Renal cortex interstitium (tissue), 15 donors: ENCODE measurements around the gene TMCO2. TPM values are rescaled to one million over a fixed set of nuclear protein-coding genes. Genes with fewer than 3 reads are reported as not detected.
"Not testable (repeated sequence)": the region's sequence is repeated elsewhere in the genome, so short reads cannot be mapped to it uniquely, and the experiment has no call there.

ENCODE experiments used
- DNase-seq, 11 donors: peaks; one replicate each; pipeline ENCODE4 v3.0.0-alpha.2; 2013; ENCODE audit warnings: low read depth in 9 of 11, low spot score in 4 of 11; ENCODE audit errors: extremely low read depth in 1 of 11
- long read RNA-seq, 16 experiments: transcript quantifications; one replicate each; lab custom pipeline, GENCODE V29; 2026
- polyA plus RNA-seq, 3 donors: library from polyadenylated mRNA; unstranded; fragments of 120-200 nt; gene quantifications; one replicate each; pipeline ENCODE4 v1.2.1, GENCODE V29; 2013; ENCODE audit not compliant: insufficient read length in 3 of 3

The TMCO2 gene
- not detected for polyA plus RNA-seq
- long read RNA-seq, donor 1: 0 reads
- long read RNA-seq, donor 2: 0 reads
- long read RNA-seq, donor 3: 0 reads
- long read RNA-seq, donor 4: 0 reads
- long read RNA-seq, donor 5: 0 reads
- long read RNA-seq, donor 6: 0 reads
- long read RNA-seq, donor 7: 0 reads
- long read RNA-seq, donor 8: 0 reads
- long read RNA-seq, donor 9: 0 reads
- long read RNA-seq, donor 10: 0 reads
- long read RNA-seq, donor 11: 0 reads
- long read RNA-seq, donor 12: 0 reads
- long read RNA-seq, donor 13: 0 reads
- long read RNA-seq, donor 14: 0 reads
- long read RNA-seq, donor 15: 0 reads
- long read RNA-seq, donor 16: 0 reads

DNA sequence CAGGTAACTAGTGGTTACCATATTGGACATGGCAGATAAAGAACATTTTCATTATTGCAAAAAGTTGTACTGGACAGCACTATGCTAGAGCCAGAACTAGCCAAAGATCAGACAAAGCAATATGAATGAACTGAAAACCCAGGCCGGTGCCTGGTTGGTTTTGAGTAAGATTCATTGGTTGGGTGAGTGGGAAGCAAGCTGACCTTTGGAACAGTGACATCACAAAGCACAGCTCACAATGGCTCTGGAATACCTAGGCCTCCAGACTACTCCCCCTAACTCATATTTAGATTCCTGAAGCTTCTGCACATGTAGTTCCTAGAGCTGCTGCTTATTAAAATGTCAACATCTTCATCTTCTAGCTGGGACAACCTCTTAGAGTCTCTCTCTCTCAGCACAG is at the start of gene TMCO2:
TMCO2 (plus strand) TSS at position 283 of the 400 bp plus-strand sequence; CDS start at position 340, 57 bp downstream.
- peak in 1 of 11 donors; percentile 15 for DNase-seq

DNA sequence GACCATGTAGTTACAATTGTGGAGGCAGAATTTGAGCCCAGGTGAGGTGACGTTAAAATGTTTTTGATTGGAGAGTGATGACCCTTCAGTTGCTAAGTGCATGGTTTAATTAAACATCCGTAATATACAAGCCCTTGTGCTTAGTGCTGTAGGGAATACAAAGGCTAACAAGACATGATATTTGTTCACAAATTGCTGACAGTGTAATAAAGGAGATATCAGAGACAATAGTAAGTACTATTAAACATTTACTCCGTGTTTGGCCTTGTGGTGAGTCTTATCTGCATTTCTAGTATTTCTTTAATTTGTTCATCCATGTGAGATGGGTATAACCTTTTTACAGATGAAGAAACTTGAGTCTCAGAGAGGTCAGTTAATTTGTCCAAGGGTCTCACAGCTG is 48.6 kb upstream of the TMCO2 start:
- no peak for DNase-seq

DNA sequence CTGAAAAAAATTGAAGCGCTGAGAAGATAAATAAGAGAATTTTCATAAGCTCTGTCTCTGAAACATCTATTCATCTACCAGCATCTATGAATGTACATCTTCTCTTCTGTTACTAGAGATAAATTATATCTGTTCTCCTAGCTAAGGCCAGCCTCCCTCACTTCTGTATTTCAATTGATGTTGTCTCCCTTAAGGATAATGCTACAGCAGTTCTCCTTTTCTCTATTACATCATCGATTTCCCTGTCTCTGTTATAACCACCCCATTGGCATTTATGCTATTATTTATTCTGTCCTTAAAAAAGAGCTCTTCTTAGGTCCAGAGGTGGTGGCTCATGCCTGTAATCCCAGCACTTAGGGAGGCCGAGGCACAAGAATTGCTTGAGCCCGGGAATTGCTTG is 42.9 kb upstream of the TMCO2 start:
- no peak for DNase-seq

DNA sequence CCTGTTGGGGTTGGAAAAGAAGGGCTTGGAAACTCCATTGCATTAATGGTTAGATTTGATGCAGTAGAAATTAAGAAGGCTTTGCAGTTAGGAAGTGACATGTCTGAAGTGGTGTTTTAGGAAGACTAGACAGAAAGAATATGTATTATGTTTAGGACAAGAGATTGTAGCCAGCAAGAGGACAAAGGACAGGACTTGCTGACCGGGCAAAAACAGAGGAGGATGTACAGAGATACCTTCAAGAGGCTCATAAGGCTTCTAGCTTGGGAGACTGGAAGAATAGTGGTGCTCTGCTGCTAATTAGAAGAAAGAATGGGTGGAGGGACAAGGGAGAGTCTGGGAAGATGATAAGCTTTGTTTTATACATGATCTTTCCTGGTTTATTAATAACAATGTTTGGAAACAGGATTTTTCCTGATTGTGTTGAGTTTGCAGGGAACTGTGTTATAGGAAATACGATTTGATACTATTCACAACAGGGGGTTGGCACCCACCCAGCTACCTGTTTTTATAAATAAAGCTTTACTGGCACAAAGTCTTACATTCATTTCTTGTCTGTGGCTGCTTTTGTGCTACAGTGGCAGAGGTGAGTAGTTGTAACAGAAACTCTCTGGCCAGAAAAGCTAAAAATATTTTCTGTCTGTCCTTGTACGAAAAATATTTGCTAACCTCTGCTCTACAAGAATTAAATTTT is 37.1 kb upstream of the TMCO2 start:
- no peak for DNase-seq

DNA sequence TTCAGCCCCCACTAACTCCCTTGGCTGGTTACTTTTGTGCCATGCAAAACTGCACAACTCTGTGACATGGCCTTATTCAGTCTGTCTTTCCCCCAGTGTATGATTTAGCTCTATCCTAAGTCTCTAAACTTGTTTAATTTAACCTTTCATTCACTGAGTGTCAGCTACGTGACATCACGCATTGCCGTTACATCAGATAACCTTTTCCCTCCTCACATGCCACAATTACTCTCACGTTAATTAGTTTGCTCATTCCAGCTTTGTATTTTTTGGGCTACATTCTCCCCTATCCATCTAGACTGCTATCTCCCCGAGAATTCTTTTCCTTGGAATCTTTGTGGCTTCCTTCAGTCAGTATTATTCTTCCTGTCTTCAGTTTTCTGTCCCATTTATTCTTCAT is 29.4 kb upstream of the TMCO2 start:
- no peak for DNase-seq

DNA sequence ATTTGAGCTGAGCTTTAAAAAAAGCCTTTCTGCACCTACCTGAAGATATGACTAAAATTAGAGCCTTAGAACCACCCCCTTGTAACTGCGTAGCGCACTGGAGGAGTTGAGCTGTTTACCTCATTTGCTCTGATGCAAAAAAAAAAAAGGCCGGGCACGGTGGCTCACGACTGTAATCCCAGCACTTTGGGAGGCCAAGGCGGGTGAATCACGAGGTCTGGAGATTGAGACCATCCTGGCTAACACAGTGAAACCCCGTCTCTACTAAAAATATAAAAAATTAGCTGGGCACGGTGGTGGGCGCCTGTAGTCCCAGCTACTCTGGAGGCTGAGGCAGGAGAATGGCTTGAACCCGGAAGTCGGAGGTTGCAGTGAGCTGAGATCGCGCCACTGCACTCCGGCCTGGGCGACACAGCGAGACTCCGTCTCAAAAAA is 26.2 kb upstream of the TMCO2 start:
- not testable (repeated sequence) for DNase-seq

DNA sequence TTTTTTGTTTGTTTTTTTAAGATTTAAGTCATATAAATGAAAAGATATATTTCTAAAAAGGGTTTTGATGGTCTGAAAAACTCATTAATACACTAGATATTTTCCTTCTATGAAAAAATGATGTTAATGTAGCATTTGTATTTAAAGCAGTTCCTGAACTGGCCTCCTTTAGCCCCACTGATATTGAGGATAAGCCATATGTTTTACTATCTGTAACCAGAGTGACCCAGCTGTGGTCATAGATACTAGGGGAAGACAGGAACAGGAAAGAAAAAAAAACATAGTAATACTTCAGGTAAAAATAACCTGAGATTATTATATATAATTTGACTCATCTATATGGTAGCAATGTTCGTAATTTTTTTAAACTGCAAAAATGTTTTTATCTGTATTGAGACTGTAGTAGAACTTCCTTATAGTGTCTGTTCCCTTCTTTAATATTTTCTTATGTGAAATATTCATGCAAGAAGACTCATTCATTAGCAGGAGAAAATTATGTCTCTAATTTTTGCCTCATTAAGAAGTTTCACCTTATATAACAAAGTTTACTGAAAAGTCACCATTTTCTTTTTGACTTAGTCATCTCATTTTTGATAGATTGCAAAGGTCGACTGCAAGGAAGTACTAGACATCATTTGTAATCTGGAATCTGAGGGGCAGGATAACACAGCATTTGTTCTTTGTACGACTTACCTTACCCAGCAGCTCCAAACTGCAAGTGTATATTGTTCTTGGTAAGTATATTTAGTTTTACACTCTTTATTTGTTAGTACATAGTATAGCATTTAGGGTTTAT is 25.6 kb upstream of the TMCO2 start:
- no peak for DNase-seq

DNA sequence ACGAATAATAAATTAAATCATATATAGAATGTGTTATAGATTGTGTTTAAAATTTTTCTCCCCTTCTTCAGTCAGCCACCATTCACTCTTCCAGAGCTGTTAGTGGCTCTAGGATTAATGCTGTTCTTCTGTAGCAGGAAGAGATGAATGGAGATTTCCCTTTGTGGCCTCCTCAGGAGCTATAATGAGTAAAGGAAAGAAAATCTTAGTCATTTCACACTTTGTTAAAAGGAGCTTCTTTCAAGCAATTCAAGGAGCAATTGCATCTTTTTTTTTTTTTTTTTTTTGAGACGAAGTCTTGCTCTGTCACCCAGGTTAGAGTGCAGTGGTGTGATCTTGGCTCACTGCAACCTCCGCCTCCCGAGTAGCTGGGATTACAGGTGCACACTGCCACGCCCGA is 23.7 kb upstream of the TMCO2 start:
- no peak for DNase-seq

- DNase-seq: no peak
Observed at GRCh38 chr1:40226192-40226591, 21.5 kb upstream of the TMCO2 start.

GRCh38 chr1:40232444-40232843 is 15.3 kb upstream of the TMCO2 start:
- no peak for DNase-seq

DNA sequence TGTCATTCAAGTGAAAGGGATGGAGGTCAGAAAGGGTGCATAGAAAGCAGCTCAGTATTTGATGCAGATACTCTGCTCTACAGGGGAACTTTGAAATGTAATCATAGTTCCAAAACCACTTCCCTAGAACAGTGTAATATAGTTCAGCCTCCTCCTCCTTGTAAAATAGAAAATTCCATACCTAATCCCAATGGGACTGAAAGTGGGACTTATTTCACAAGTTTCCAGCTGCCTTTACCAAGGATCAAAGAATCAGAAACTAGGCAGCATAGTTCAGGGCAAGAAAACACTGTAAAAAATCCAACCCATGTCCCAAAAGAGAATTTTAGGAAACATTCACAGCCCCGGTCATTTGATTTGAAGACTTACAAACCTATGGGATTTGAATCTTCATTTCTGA is 8.1 kb upstream of the TMCO2 start:
- DNase-seq: no peak

GRCh38 chr1:40240390-40240789 is 7.3 kb upstream of the TMCO2 start:
- DNase-seq: no peak

DNA sequence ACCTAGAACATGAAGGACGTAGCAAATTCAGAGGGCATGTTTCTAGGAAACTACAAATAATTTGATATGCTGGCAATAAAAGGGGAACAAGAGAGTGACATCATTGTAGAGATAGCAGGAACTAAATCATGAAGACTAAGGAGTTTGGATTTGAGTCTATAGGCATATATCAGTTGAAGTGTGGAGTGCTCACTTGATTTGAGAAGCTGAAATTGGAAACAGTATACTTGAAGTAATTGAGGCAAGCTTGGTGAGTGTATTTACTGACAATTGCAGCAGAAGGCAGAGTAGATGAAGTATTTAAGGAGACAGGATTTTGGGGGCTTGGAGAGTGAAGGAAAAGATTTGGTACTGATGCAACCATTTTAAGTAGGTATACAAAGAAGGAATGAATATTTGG is 6.4 kb upstream of the TMCO2 start:
- no peak for DNase-seq

DNA sequence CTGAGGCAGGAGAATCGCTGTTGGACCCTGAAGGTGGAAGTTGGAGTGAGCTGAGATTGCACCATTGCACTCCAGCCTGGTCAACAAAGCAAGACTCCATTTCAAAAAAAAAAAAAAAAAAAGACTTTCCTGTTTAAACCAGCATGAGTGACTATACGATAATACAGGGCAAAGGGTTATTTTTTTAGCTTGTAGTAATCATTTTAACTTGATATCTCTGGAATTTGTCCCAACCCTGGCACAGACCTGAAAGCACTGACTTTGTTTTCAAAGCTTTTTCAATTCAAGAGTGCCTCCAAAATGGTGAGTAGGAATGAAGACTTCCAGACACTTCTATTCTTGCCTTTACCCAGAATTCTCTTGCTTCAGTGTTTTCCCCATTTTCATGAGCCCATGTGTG is 4.4 kb upstream of the TMCO2 start:
- DNase-seq: no peak

- DNase-seq: no peak
Observed at GRCh38 chr1:40244138-40244744, 3.5 kb upstream of the TMCO2 start.

GRCh38 chr1:40245686-40246085 is 2.1 kb upstream of the TMCO2 start:
- no peak for DNase-seq

GRCh38 chr1:40248412-40248811 is 675 bp downstream of the TMCO2 start:
- DNase-seq: no peak

DNA sequence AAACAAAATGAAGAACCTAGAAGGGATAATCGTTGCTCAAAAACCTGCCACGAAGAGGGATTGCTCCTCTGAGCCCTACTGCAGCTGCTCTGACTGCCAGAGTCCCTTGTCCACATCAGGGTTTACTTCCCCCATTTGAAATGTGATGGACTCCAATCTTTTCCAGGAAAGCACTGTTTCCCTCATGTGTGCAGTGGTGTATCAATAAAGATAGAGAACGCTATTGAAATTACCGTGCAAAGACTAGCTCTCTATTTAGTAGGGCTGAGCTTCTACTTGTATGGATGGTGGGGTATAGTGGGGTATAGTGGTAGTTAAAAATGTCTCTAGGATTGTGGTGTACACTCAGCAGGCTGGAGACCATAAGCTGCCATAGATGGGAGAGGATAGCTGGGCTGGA is 3.7 kb downstream of the TMCO2 start:
- no peak for DNase-seq

- DNase-seq: no peak
Observed at GRCh38 chr1:40252601-40253000, 4.9 kb downstream of the TMCO2 start.

- DNase-seq: no peak
Observed at GRCh38 chr1:40255231-40255630, 7.5 kb downstream of the TMCO2 start.
